ENCODE data around the gene OSBP2.

Gene OSBP2

GRCh38 chr22:30751529-30751928, 56.9 kb downstream of the OSBP2 start:
- DNase-seq (ENCODE audit: extremely low spot score) = no peak
- TF ChIP-seq BHLHE40 (IDR thresholded peaks at IDR 0.05; ENCODE audit: borderline replicate concordance) (no peak), ZNF384 (IDR thresholded peaks at IDR 0.05) (no peak), HDGF (IDR thresholded peaks at IDR 0.05; ENCODE audit: borderline replicate concordance) (no peak), PKNOX1 (IDR thresholded peaks at IDR 0.05) (peak; percentile 76)
- ChIA-PET CTCF (interaction anchor here (0.6 kb wide), 1 partner anchor 9 kb away, joined by 3 read pairs; no protein-coding TSS in a partner anchor), POLR2A (no interaction called here)

- no peak for TF ChIP-seq FOXA1 (IDR thresholded peaks at IDR 0.05)
- TF ChIP-seq PKNOX1 (IDR thresholded peaks at IDR 0.05) = no peak
- no peak for TF ChIP-seq ELF4 (IDR thresholded peaks at IDR 0.05)
- no peak for TF ChIP-seq ZNF384 (IDR thresholded peaks at IDR 0.05)
- no peak for TF ChIP-seq FOXK2 (IDR thresholded peaks at IDR 0.05)
- TF ChIP-seq HDGF (IDR thresholded peaks at IDR 0.05; ENCODE audit: borderline replicate concordance) = no peak
- no peak for TF ChIP-seq NFRKB (IDR thresholded peaks at IDR 0.05)
- TF ChIP-seq SUZ12 (IDR thresholded peaks at IDR 0.05) = no peak
- no peak for TF ChIP-seq BHLHE40 (IDR thresholded peaks at IDR 0.05; ENCODE audit: borderline replicate concordance)
- no peak for TF ChIP-seq SP1 (IDR thresholded peaks at IDR 0.05)
- TF ChIP-seq ARNT (IDR thresholded peaks at IDR 0.05) = no peak
- TF ChIP-seq LEF1 (IDR thresholded peaks at IDR 0.05; ENCODE audit: borderline replicate concordance) = no peak
- no peak for TF ChIP-seq CTBP1 (IDR thresholded peaks at IDR 0.05; ENCODE audit: borderline replicate concordance)
- CTCF ChIA-PET = interaction anchor here (0.7 to 1.0 kb wide), 2 partner anchors 118 to 299 kb away, joined by 3 to 6 read pairs; no protein-coding TSS in a partner anchor
- no peak for DNase-seq (ENCODE audit: extremely low spot score)
- POLR2A ChIA-PET = no interaction called here
Measured at GRCh38 chr22:30752771-30753170, 58.1 kb downstream of the OSBP2 start.

GRCh38 chr22:30753701-30754100, 59.0 kb downstream of the OSBP2 start:
- DNase-seq (ENCODE audit: extremely low spot score) = no peak
- no peak for TF ChIP-seq NFRKB (IDR thresholded peaks at IDR 0.05)
- TF ChIP-seq TARDBP (IDR thresholded peaks at IDR 0.05) = no peak
- TF ChIP-seq SP1 (IDR thresholded peaks at IDR 0.05) = no peak
- TF ChIP-seq LEF1 (IDR thresholded peaks at IDR 0.05; ENCODE audit: borderline replicate concordance) = no peak
- TF ChIP-seq FOXK2 (IDR thresholded peaks at IDR 0.05) = no peak
- TF ChIP-seq ARNT (IDR thresholded peaks at IDR 0.05) = no peak
- no peak for TF ChIP-seq BHLHE40 (IDR thresholded peaks at IDR 0.05; ENCODE audit: borderline replicate concordance)
- ChIA-PET POLR2A (no interaction called here), CTCF (interaction anchor here (1.0 kb wide), 1 partner anchor 148 kb away, joined by 4 read pairs; no protein-coding TSS in a partner anchor)

GRCh38 chr22:30754521-30754920, 59.8 kb downstream of the OSBP2 start:
- TF ChIP-seq HDGF (IDR thresholded peaks at IDR 0.05; ENCODE audit: borderline replicate concordance) = no peak
- TF ChIP-seq CTBP1 (IDR thresholded peaks at IDR 0.05; ENCODE audit: borderline replicate concordance) = no peak
- no peak for TF ChIP-seq FOXM1 (IDR thresholded peaks at IDR 0.05; ENCODE audit: borderline replicate concordance)
- TF ChIP-seq FOXA1 (IDR thresholded peaks at IDR 0.05) = no peak
- no peak for TF ChIP-seq SP1 (IDR thresholded peaks at IDR 0.05)
- no peak for TF ChIP-seq ELF4 (IDR thresholded peaks at IDR 0.05)
- ChIA-PET CTCF (interaction anchor here (0.6 to 2.1 kb wide), 7 partner anchors 12 to 448 kb away, joined by 3 to 45 read pairs (median 3); partner anchors contain the start of gene SLC35E4), POLR2A (interaction anchor here (1.0 kb wide), 1 partner anchor 120 kb away, joined by 6 read pairs; no protein-coding TSS in a partner anchor)
- DNase-seq (ENCODE audit: extremely low spot score) = no peak

DNA sequence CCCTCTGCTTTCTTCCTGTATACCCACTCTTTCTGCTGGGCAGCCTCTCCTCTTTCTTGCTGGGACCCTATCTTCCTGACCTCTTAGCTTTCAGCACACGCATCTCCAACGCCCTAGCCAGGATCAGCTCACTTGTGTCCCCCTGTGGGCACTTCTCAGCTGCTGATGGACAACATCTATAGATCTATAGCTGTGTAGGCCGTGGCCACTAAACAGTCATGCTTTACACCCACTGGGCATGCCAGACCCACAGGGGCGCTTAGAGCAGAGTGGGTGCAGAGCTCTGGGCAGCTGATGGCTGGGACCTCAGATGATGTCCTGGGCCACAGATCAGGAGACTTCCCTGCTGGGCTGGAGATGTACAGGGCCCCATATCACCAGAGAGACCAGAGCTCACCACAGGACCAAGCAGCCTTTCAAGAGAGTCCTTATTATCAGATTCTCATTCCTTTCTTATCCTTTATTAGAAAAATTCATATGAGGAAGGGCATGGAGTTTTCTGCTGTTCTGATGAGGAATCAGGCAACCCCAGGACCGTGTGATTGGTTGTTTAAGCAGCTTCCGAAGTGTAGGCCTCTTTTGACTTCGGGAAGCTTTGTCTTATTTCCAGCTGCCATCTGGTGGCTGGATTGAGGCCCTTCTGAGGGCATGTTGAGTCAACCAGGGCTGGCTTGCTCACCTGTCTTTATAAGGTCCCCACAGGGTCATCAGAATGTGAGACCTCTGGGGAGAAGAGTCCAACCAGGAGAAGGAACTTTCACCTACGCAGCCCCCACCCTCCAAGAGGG, 60.5 kb downstream of the OSBP2 start:
- peak; percentile 78 for DNase-seq (ENCODE audit: extremely low spot score)
- CTCF ChIA-PET = interaction anchor here (0.6 to 2.1 kb wide), 8 partner anchors 8 to 449 kb away, joined by 3 to 45 read pairs (median 3); partner anchors contain the start of gene SLC35E4
- POLR2A ChIA-PET = interaction anchor here (1.0 kb wide), 1 partner anchor 121 kb away, joined by 6 read pairs; no protein-coding TSS in a partner anchor
- no peak for TF ChIP-seq FOXA1 (IDR thresholded peaks at IDR 0.05)
- TF ChIP-seq FOXM1 (IDR thresholded peaks at IDR 0.05; ENCODE audit: borderline replicate concordance) = no peak
- TF ChIP-seq TARDBP (IDR thresholded peaks at IDR 0.05) = no peak
- no peak for TF ChIP-seq L3MBTL2 (conservative IDR thresholded peaks at IDR 0.05)
- no peak for TF ChIP-seq SUZ12 (IDR thresholded peaks at IDR 0.05)
- no peak for TF ChIP-seq LEF1 (IDR thresholded peaks at IDR 0.05; ENCODE audit: borderline replicate concordance)
- TF ChIP-seq ARNT (IDR thresholded peaks at IDR 0.05) = no peak
- no peak for TF ChIP-seq FOXK2 (IDR thresholded peaks at IDR 0.05)
- TF ChIP-seq CTBP1 (IDR thresholded peaks at IDR 0.05; ENCODE audit: borderline replicate concordance) = no peak
- no peak for TF ChIP-seq PKNOX1 (IDR thresholded peaks at IDR 0.05)
- no peak for TF ChIP-seq SP1 (IDR thresholded peaks at IDR 0.05)

GRCh38 chr22:30755759-30756124, 61.1 kb downstream of the OSBP2 start:
- POLR2A ChIA-PET = no interaction called here
- TF ChIP-seq ELF4 (IDR thresholded peaks at IDR 0.05) = no peak
- TF ChIP-seq LEF1 (IDR thresholded peaks at IDR 0.05; ENCODE audit: borderline replicate concordance) = no peak
- no peak for TF ChIP-seq FOXM1 (IDR thresholded peaks at IDR 0.05; ENCODE audit: borderline replicate concordance)
- TF ChIP-seq CTBP1 (IDR thresholded peaks at IDR 0.05; ENCODE audit: borderline replicate concordance) = no peak
- TF ChIP-seq ARNT (IDR thresholded peaks at IDR 0.05) = no peak
- no peak for TF ChIP-seq FOXA1 (IDR thresholded peaks at IDR 0.05)
- no peak for TF ChIP-seq PKNOX1 (IDR thresholded peaks at IDR 0.05)
- TF ChIP-seq HDGF (IDR thresholded peaks at IDR 0.05; ENCODE audit: borderline replicate concordance) = no peak
- TF ChIP-seq BHLHE40 (IDR thresholded peaks at IDR 0.05; ENCODE audit: borderline replicate concordance) = no peak
- no peak for TF ChIP-seq L3MBTL2 (conservative IDR thresholded peaks at IDR 0.05)
- TF ChIP-seq ZNF384 (IDR thresholded peaks at IDR 0.05) = no peak
- TF ChIP-seq SUZ12 (IDR thresholded peaks at IDR 0.05) = no peak
- no peak for TF ChIP-seq TARDBP (IDR thresholded peaks at IDR 0.05)
- no peak for TF ChIP-seq SP1 (IDR thresholded peaks at IDR 0.05)
- no peak for TF ChIP-seq NFRKB (IDR thresholded peaks at IDR 0.05)
- no peak for TF ChIP-seq FOXK2 (IDR thresholded peaks at IDR 0.05)
- CTCF ChIA-PET = interaction anchor here (0.6 to 2.1 kb wide), 6 partner anchors 9 to 311 kb away, joined by 3 to 45 read pairs (median 4); partner anchors contain the start of gene SLC35E4
- DNase-seq (ENCODE audit: extremely low spot score) = no peak
